HFF-Myc (cell line): ENCODE measurements around the gene KCTD4.

Source experiments
- DNase-seq: peaks from one replicate; pipeline ENCODE4 v3.0.0-alpha.2; 2011; ENCODE audit warnings: low read depth; ENCODE audit errors: extremely low read depth
- H3K4me3 ChIP-seq: replicated peaks from 2 replicates; pipeline ENCODE4 v1.5.1; 2011; ENCODE audit warnings: low read depth, mild to moderate bottlenecking, control low read depth, low read length
- TF ChIP-seq, protein P1 (sequence below): IDR thresholded peaks from 2 replicates; pipeline ENCODE4 v1.5.1; 2012; ENCODE audit warnings: mild to moderate bottlenecking, low read depth, low read length, control low read depth; ENCODE audit errors: missing control alignments

The KCTD4 gene

DNA sequence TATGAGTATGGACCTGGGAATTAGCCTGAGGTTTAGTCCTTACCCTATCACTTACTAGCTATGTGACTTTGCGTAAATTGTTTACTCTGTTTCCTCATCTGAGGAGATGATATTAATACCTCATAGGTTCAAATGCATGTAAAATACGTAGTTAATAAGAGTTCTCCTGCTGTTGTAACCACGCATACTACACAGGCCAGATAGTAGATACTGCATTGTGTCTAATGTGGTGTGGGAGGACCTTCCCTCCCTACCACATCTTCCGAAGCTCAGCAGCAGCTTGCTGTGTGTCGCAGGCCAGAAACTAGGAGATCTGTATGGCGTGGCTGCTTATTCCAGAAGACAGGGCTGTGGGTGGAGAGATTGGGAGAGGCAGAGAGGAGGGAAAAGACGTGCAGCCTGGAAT is 57.5 kb downstream of the KCTD4 start:
- no peak for DNase-seq
- no peak overlapping the region for H3K4me3 ChIP-seq
- TF ChIP-seq, protein P1, sequence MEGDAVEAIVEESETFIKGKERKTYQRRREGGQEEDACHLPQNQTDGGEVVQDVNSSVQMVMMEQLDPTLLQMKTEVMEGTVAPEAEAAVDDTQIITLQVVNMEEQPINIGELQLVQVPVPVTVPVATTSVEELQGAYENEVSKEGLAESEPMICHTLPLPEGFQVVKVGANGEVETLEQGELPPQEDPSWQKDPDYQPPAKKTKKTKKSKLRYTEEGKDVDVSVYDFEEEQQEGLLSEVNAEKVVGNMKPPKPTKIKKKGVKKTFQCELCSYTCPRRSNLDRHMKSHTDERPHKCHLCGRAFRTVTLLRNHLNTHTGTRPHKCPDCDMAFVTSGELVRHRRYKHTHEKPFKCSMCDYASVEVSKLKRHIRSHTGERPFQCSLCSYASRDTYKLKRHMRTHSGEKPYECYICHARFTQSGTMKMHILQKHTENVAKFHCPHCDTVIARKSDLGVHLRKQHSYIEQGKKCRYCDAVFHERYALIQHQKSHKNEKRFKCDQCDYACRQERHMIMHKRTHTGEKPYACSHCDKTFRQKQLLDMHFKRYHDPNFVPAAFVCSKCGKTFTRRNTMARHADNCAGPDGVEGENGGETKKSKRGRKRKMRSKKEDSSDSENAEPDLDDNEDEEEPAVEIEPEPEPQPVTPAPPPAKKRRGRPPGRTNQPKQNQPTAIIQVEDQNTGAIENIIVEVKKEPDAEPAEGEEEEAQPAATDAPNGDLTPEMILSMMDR: no peak
